Fibroblast of skin of left biceps (primary cell): ENCODE data around the gene HYOU1.
"Not testable (repeated sequence)": the region's sequence is repeated elsewhere in the genome, so short reads cannot be mapped to it uniquely, and the experiment has no call there.

Experiments used
- DNase-seq, 2 experiments: peaks; one replicate each; pipeline ENCODE4 v3.0.0-alpha.2; 2013; ENCODE audit warnings: low read depth in 2 of 2

Gene HYOU1

DNA sequence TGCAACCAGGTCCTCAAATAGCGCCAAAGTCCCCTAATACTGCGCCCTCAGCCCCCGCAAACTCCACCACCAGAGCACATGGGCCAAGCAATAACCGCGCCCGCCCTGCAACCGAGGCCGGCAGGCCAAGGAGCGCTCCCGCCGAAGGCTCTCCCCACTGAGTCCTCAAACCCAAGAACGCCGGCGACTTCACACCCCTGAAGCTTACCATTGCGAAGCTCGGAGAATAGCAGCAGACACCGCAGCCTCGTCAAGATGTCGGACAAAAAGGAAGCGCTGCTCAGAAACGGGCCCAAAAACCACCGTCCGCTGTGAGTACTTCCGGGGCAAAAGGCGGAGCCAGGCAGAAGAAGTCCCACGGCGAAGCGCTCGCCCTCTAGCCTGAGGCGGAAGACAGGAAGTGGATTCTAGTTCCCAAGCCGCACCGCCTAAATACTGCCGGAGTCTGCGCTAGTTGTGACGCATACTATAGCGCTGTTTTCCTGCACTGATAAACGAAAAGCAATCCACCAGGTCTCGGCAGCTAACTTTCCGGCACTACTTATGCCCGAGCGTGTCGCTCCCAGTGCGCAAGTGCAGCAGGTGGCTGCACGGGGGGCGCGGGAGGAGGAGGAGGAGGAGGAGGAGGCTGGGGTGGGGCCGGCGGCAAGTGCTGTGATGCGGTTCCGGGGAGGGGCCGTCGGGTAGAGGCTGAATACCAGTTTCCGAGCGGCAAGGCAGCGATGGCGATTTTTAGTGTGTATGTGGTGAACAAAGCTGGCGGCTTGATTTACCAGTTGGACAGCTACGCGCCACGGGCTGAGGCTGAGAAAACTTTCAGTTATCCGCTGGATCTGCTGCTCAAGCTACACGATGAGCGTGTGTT lies 38.7 kb downstream of the HYOU1 start, which contains the start of the genes RPS25 and TRAPPC4:
Gene RPS25 (minus strand): TSS at position 270 of the 865 bp plus-strand sequence. CDS start 59 bp downstream, at position 211.
Gene TRAPPC4 (plus strand): TSS at position 693 of the 865 bp plus-strand sequence. CDS start 30 bp downstream, at position 723.
- peak; percentile 86 to 87 for DNase-seq

- not testable (repeated sequence) for DNase-seq
Observed at GRCh38 chr11:119017377-119017776, 39.6 kb downstream of the HYOU1 start.

- no peak for DNase-seq
Observed at GRCh38 chr11:119016216-119017009, 40.6 kb downstream of the HYOU1 start.

DNA sequence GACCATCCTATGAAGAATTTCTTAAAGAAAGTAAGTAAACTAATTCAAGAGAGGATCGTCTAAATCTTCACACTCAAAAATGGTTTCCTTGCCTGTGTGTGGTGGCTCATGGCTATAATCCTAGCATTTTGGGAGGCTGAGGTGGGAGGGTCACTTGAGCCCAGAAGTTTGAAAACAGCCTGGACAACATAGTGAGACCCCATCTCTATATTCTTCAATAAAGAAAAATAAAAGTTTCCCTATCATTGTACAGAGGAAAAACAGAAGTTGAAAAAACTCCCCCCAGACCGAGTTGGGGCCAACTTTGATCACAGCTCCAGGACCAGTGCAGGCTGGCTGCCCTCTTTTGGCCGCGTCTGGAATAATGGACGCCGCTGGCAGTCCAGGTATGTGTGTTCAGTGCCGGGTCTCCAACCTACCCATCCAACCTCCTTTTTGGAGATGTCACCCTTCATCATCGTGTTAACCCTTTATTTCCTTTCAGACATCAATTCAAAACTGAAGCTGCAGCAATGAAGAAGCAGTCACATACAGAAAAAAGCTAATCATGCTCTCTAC lies 41.9 kb downstream of the HYOU1 start:
- DNase-seq = no peak

- no peak for DNase-seq
Observed at GRCh38 chr11:119014209-119014924, 42.6 kb downstream of the HYOU1 start.

DNA sequence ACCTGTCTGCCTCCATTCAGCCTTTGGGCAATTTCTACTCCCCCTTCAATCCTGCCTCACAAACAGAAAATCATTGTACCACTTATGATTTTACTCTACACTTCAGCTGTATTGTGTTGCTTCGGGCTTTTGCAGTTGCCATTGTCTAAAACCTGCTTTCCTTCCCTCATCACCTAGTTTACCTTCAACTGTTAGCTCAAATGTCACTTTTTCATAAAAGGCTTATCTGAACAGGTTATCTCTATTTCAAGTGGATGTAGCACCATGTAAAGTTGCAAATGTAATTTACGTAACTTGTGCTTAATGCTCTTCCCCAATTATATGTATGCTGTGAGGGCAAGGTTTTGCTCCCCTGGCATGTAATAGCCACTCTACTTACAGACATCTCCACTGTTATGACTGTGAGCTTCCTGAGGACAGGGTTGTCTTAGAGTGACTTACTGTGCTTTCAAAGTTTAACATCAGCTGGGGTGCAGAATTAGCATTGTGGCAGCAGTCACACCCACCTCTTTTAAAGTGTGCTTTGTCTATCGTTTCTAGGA lies 44.3 kb downstream of the HYOU1 start:
- no peak for DNase-seq

- no peak for DNase-seq
Observed at GRCh38 chr11:119011476-119012053, 45.4 kb downstream of the HYOU1 start.

DNA sequence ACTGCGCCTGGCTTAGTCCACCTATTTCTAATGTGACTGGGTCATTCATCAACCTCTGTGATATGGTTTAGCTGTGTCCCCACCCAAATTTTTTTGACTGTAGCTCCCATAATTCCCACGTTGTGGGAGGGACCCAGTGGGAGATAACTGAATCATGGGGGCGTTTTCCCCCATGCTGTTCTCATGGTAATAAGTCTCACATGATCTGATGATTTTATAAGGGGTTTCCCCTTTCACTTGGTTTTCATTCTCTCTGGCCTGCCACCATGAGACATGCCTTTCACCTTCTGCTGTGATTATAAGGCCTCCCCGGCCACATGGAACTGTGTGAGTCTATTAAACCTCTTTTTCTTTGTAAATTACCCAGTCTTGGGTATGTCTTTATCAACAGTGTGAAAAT lies 50.3 kb downstream of the HYOU1 start:
- no peak for DNase-seq

- DNase-seq = no peak
Observed at GRCh38 chr11:119000906-119001305, 56.1 kb downstream of the HYOU1 start.

- DNase-seq = no peak
Observed at GRCh38 chr11:118998822-118999221, 58.2 kb downstream of the HYOU1 start.

- no peak for DNase-seq
Observed at GRCh38 chr11:118998388-118998717, 58.7 kb downstream of the HYOU1 start.

DNA sequence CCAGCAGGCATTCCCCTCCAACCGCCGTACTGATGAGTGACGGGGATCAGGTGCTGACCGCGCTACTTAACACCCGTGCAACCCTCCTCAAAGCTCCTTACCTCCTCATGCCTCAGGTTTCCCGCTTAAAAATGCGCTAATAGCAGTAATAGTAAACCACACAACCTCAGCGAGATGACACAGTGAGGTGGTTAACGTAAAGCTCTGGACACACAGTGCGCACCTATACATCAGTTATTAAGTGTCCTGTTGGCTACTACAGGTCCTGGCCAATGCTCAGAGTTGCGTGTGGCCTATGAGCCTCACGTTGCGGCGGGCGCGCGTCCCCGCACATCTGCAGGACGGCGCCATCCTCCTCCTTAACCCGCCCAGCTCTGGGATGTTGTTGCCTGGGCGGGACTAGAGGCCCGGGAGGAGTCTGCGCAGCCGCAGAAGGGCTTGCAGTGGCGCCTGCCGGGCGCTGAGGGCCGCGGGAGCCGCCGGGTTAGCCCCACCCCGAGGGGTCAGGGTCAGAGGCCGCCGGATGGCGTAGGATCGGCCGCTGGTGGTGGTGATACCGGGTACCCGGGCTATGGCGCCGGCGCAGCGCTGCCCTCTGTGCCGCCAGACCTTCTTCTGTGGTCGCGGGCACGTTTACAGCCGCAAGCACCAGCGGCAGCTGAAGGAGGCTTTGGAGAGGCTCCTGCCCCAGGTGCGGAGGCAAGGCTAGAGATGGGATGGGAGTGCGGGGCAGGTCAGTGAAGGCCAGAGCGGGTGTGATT lies 59.2 kb downstream of the HYOU1 start, which contains the start of gene CENATAC:
Gene CENATAC (plus strand): TSS at position 512 of the 761 bp plus-strand sequence. CDS start 60 bp downstream, at position 572.
- DNase-seq = peak; percentile 44 to 48

GRCh38 chr11:118996926-118997626 lies 59.9 kb downstream of the HYOU1 start:
- no peak for DNase-seq
